Measurements from ENCODE around the gene ICAM4.

- peak; percentile 16 for TF ChIP-seq CTCF (IDR thresholded peaks at IDR 0.05; ENCODE audit: low read depth, low read length)
- no peak for TF ChIP-seq MAX (IDR thresholded peaks at IDR 0.05; ENCODE audit: low read depth, low read length)
- TF ChIP-seq POLR2A (IDR thresholded peaks at IDR 0.05; ENCODE audit: extremely low read depth, insufficient read length): no peak
- TF ChIP-seq MYC (IDR thresholded peaks at IDR 0.05; ENCODE audit: low read depth, low read length): no peak
These were observed 6.9 kb upstream of the ICAM4 start for GRCh38 chr19:10279737-10280442.

Measured in NB4 (cell line).